ACC112 (cell line): ENCODE results near the gene SLC25A46.
"Not testable (repeated sequence)": the region's sequence is repeated elsewhere in the genome, so short reads cannot be mapped to it uniquely, and the experiment has no call there.

ENCODE experiments used
- H2AFZ ChIP-seq: fragments of 200-600 bp; sonication (generic); one replicate; pipeline ENCODE4 v1.6.0; 2017; ENCODE audit warnings: antibody characterized with exemption, low read length; ENCODE audit not compliant: unreplicated experiment
- H3K27ac ChIP-seq: fragments of 200-600 bp; sonication (generic); 2 replicates; pipeline ENCODE4 v1.5.1; 2014; ENCODE audit warnings: low read depth, mild to moderate bottlenecking, antibody characterized with exemption, low read length, moderate library complexity
- H3K27me3 ChIP-seq: fragments of 200-600 bp; sonication (generic); 2 replicates; pipeline ENCODE4 v1.6.1; 2014; ENCODE audit warnings: mild to moderate bottlenecking, antibody characterized with exemption, low read length, moderate library complexity, mixed read lengths; ENCODE audit not compliant: insufficient read depth
- H3K36me3 ChIP-seq: fragments of 200-600 bp; sonication (generic); 2 replicates; pipeline ENCODE4 v1.6.1; 2016; ENCODE audit warnings: mild to moderate bottlenecking, antibody characterized with exemption, low read length, moderate library complexity, mixed read lengths; ENCODE audit not compliant: insufficient read depth
- H3K4me1 ChIP-seq: fragments of 200-600 bp; sonication (generic); one replicate; pipeline ENCODE4 v1.6.1; 2016; ENCODE audit warnings: low read length, mixed read lengths; ENCODE audit not compliant: insufficient read depth, unreplicated experiment, control insufficient read depth
- H3K4me3 ChIP-seq: fragments of 200-600 bp; sonication (generic); 2 replicates; pipeline ENCODE4 v1.5.1; 2014; ENCODE audit warnings: mild to moderate bottlenecking, low read depth, low read length
- H3K79me2 ChIP-seq: fragments of 200-600 bp; sonication (generic); one replicate; pipeline ENCODE4 v1.6.0; 2016; ENCODE audit warnings: low read length; ENCODE audit not compliant: control insufficient read depth, unreplicated experiment, insufficient read depth

Gene SLC25A46

GRCh38 chr5:110726249-110727024, 12.4 kb upstream of the SLC25A46 start, which contains the start of gene TMEM232:
Gene TMEM232 (minus strand): TSS chr5:110726671. CDS start chr5:110667352, 59,319 bp downstream.
- Histone ChIP-seq H3K27me3 (no peaks in the 10 kb centered on the region), H3K4me1 (no peaks in the 10 kb centered on the region), H3K36me3 (no peaks in the 10 kb centered on the region), H3K79me2 (no peaks in the 10 kb centered on the region), H2AFZ (peak within 1 kb of the TSS; percentile 89), H3K27ac (no peak within 1 kb of the TSS), H3K4me3 (peak within 1 kb of the TSS; percentile 76)

- H2AFZ ChIP-seq: peak overlapping the region; percentile 89
- no peak overlapping the region for H3K27ac ChIP-seq
- peak overlapping the region; percentile 76 for H3K4me3 ChIP-seq
Measured at GRCh38 chr5:110727025-110727314, 11.8 kb upstream of the SLC25A46 start.

GRCh38 chr5:110731499-110731898, 7.3 kb upstream of the SLC25A46 start:
- H3K4me1 ChIP-seq, H2AFZ ChIP-seq, H3K4me3 ChIP-seq, H3K27ac ChIP-seq, H3K27me3 ChIP-seq, H3K79me2 ChIP-seq, H3K36me3 ChIP-seq: not testable (repeated sequence)

More at GRCh38 chr5:110727025-110727314, 11.8 kb upstream of the SLC25A46 start:
- H3K27me3 ChIP-seq: no peaks in the 10 kb centered on the region
- no peaks in the 10 kb centered on the region for H3K79me2 ChIP-seq
- H3K36me3 ChIP-seq: no peaks in the 10 kb centered on the region
- H3K4me1 ChIP-seq: no peaks in the 10 kb centered on the region

- Histone ChIP-seq H3K79me2 (peaks cover 2% of the 10 kb centered on the region), H3K36me3 (no peaks in the 10 kb centered on the region), H2AFZ (no peak overlapping the region), H3K27me3 (no peaks in the 10 kb centered on the region), H3K4me3 (no peak overlapping the region), H3K4me1 (peaks cover 11% of the 10 kb centered on the region), H3K27ac (no peak overlapping the region)
Measured at GRCh38 chr5:110734101-110734500, 4.7 kb upstream of the SLC25A46 start.

- peak overlapping the region; percentile 71 for H3K4me3 ChIP-seq
- no peaks in the 10 kb centered on the region for H3K36me3 ChIP-seq
- H3K27me3 ChIP-seq: no peaks in the 10 kb centered on the region
- H3K4me1 ChIP-seq: peaks cover 14% of the 10 kb centered on the region
- no peak overlapping the region for H3K27ac ChIP-seq
- peaks cover 15% of the 10 kb centered on the region for H3K79me2 ChIP-seq
- H2AFZ ChIP-seq: peak overlapping the region; percentile 76
Measured at GRCh38 chr5:110735556-110735955, 3.3 kb upstream of the SLC25A46 start.

- Histone ChIP-seq H2AFZ (peak overlapping the region; percentile 76), H3K4me3 (peak overlapping the region; percentile 71), H3K27me3 (no peaks in the 10 kb centered on the region), H3K36me3 (no peaks in the 10 kb centered on the region), H3K79me2 (peaks cover 23% of the 10 kb centered on the region), H3K27ac (no peak overlapping the region), H3K4me1 (peaks cover 21% of the 10 kb centered on the region)
Measured at GRCh38 chr5:110736753-110737152, 2.1 kb upstream of the SLC25A46 start.

GRCh38 chr5:110738503-110738811, 350 bp upstream of the SLC25A46 start:
- peaks cover 21% of the 10 kb centered on the region for H3K4me1 ChIP-seq
- H3K27me3 ChIP-seq: no peaks in the 10 kb centered on the region
- H2AFZ ChIP-seq: peak overlapping the region; percentile 99
- no peaks in the 10 kb centered on the region for H3K36me3 ChIP-seq
- H3K79me2 ChIP-seq: peaks cover 31% of the 10 kb centered on the region
- H3K27ac ChIP-seq: peak overlapping the region; percentile 61
- peak overlapping the region; percentile 80 for H3K4me3 ChIP-seq

GRCh38 chr5:110751902-110752762, 13.3 kb downstream of the SLC25A46 start:
- Histone ChIP-seq H3K27ac (no peak overlapping the region), H3K4me3 (no peak overlapping the region), H3K4me1 (no peaks in the 10 kb centered on the region), H3K36me3 (peaks cover 8% of the 10 kb centered on the region), H3K79me2 (no peaks in the 10 kb centered on the region), H3K27me3 (no peaks in the 10 kb centered on the region), H2AFZ (no peak overlapping the region)

GRCh38 chr5:110752953-110753352, 14.1 kb downstream of the SLC25A46 start:
- no peak overlapping the region for H3K27ac ChIP-seq
- H3K27me3 ChIP-seq: no peaks in the 10 kb centered on the region
- H3K4me1 ChIP-seq: no peaks in the 10 kb centered on the region
- no peak overlapping the region for H2AFZ ChIP-seq
- H3K36me3 ChIP-seq: peaks cover 8% of the 10 kb centered on the region
- H3K4me3 ChIP-seq: no peak overlapping the region
- H3K79me2 ChIP-seq: no peaks in the 10 kb centered on the region

GRCh38 chr5:110753600-110753999, 14.8 kb downstream of the SLC25A46 start:
- Histone ChIP-seq H3K4me3 (no peak overlapping the region), H3K4me1 (no peaks in the 10 kb centered on the region), H3K27me3 (no peaks in the 10 kb centered on the region), H3K36me3 (peaks cover 10% of the 10 kb centered on the region), H3K79me2 (no peaks in the 10 kb centered on the region), H3K27ac (no peak overlapping the region), H2AFZ (no peak overlapping the region)

- Histone ChIP-seq H3K36me3 (peaks cover 6% of the 10 kb centered on the region; the same call in 1 of the 2 replicates), H3K27me3 (no peaks in the 10 kb centered on the region), H3K79me2 (no peaks in the 10 kb centered on the region), H2AFZ (no peak overlapping the region), H3K4me1 (no peaks in the 10 kb centered on the region), H3K4me3 (no peak overlapping the region), H3K27ac (no peak overlapping the region)
Measured at GRCh38 chr5:110754181-110754580, 15.4 kb downstream of the SLC25A46 start.
